Mesenchymal stem cell (in vitro differentiated cells and primary cell): ENCODE data around the gene DLAT. TPM values are rescaled to one million over a fixed set of nuclear protein-coding genes. Genes with fewer than 3 reads are reported as not detected.

Source experiments
- DNase-seq: peaks from one replicate; pipeline ENCODE4 v3.0.0-alpha.2; 2013
- H2AFZ ChIP-seq: one replicate; pipeline ENCODE4 v1.6.1; 2013; ENCODE audit warnings: low read depth, mild to moderate bottlenecking, control low read depth, inconsistent platforms, low read length, moderate library complexity
- H2AK5ac ChIP-seq: 2 replicates; pipeline ENCODE4 v1.6.1; 2013; ENCODE audit warnings: low read length, moderate library complexity, mild to moderate bottlenecking, inconsistent platforms; ENCODE audit not compliant: severe bottlenecking
- H2BK120ac ChIP-seq: one replicate; pipeline ENCODE4 v1.6.1; 2013; ENCODE audit warnings: low read depth, mild to moderate bottlenecking, inconsistent platforms, low read length, moderate library complexity
- H2BK12ac ChIP-seq, 2 experiments: one replicate each; pipeline ENCODE4 v1.6.1; 2013; ENCODE audit warnings: inconsistent platforms in 2 of 2, low read length in 2 of 2, mild to moderate bottlenecking in 2 of 2, moderate library complexity in 2 of 2, control low read depth in 1 of 2
- H2BK15ac ChIP-seq: one replicate; pipeline ENCODE4 v1.6.1; 2013; ENCODE audit warnings: mild to moderate bottlenecking, low read depth, inconsistent platforms; ENCODE audit not compliant: poor library complexity, severe bottlenecking
- H2BK5ac ChIP-seq: 2 replicates; pipeline ENCODE4 v1.6.1; 2013; ENCODE audit warnings: low read depth, mild to moderate bottlenecking, low read length, control low read depth, inconsistent platforms; ENCODE audit not compliant: poor library complexity, severe bottlenecking
- H3K14ac ChIP-seq, 2 experiments: one replicate each; pipeline ENCODE4 v1.6.1; 2013; ENCODE audit warnings: inconsistent platforms in 2 of 2, low read length in 2 of 2, control low read depth in 1 of 2, mild to moderate bottlenecking in 1 of 2, moderate library complexity in 1 of 2
- H3K18ac ChIP-seq, 2 experiments: one replicate each; pipeline ENCODE4 v1.6.1; 2013; ENCODE audit warnings: inconsistent platforms in 2 of 2, low read length in 2 of 2, control low read depth in 1 of 2, low read depth in 1 of 2, mild to moderate bottlenecking in 1 of 2
- H3K23ac ChIP-seq, 2 experiments: one replicate each; pipeline ENCODE4 v1.6.1; 2013; ENCODE audit warnings: inconsistent platforms in 2 of 2, low read length in 2 of 2, mild to moderate bottlenecking in 2 of 2, moderate library complexity in 2 of 2, control low read depth in 1 of 2
- H3K27ac ChIP-seq: 2 replicates; pipeline ENCODE4 v1.5.1; 2013; ENCODE audit warnings: mild to moderate bottlenecking, moderate library complexity, low read length, control low read depth, inconsistent platforms; ENCODE audit not compliant: poor library complexity, severe bottlenecking
- H3K27me3 ChIP-seq, 2 experiments: 2 replicates each; pipeline versions ENCODE4 v1.6.1 to v1.7.0; 2013; ENCODE audit warnings: low read length in 2 of 2, mild to moderate bottlenecking in 2 of 2, moderate library complexity in 2 of 2, control low read depth in 1 of 2, inconsistent platforms in 1 of 2; ENCODE audit not compliant: control insufficient read depth in 1 of 2, insufficient read depth in 1 of 2
- H3K36me3 ChIP-seq, 2 experiments: 2 replicates each; pipeline versions ENCODE4 v1.6.1 to v1.7.0; 2013; ENCODE audit warnings: low read length in 2 of 2, control low read depth in 1 of 2, inconsistent platforms in 1 of 2, low read depth in 1 of 2, mild to moderate bottlenecking in 1 of 2; ENCODE audit not compliant: insufficient read depth in 2 of 2, control insufficient read depth in 1 of 2
- H3K4ac ChIP-seq, 2 experiments: one replicate each; pipeline ENCODE4 v1.6.1; 2013; ENCODE audit warnings: inconsistent platforms in 2 of 2, low read length in 2 of 2, mild to moderate bottlenecking in 2 of 2, moderate library complexity in 2 of 2, control low read depth in 1 of 2, low read depth in 1 of 2
- H3K4me1 ChIP-seq: 2 replicates; pipeline ENCODE4 v1.6.1; 2013; ENCODE audit warnings: low read depth, low read length, control low read depth; ENCODE audit not compliant: control insufficient read depth, insufficient read depth
- H3K4me2 ChIP-seq: 2 replicates; pipeline ENCODE4 v1.6.1; 2013; ENCODE audit warnings: low read length, mild to moderate bottlenecking, inconsistent platforms; ENCODE audit not compliant: poor library complexity, severe bottlenecking
- H3K4me3 ChIP-seq, 2 experiments: 2 replicates each; pipeline versions ENCODE4 v1.5.1 to v1.7.0; 2013; ENCODE audit warnings: low read length in 2 of 2, mild to moderate bottlenecking in 2 of 2, control low read depth in 1 of 2, low read depth in 1 of 2; ENCODE audit not compliant: insufficient read depth in 1 of 2
- H3K79me1 ChIP-seq: replicated peaks from 2 replicates; pipeline ENCODE4 v1.6.1; 2013; ENCODE audit warnings: mild to moderate bottlenecking, control low read depth, low read length, inconsistent platforms; ENCODE audit not compliant: poor library complexity, severe bottlenecking
- H3K9ac ChIP-seq: 2 replicates; pipeline ENCODE4 v1.7.0; 2013; ENCODE audit warnings: mild to moderate bottlenecking, low read length, moderate library complexity
- H3K9me3 ChIP-seq: 2 replicates; pipeline ENCODE4 v1.7.0; 2013; ENCODE audit warnings: mild to moderate bottlenecking, low read length; ENCODE audit not compliant: control insufficient read depth
- H4K8ac ChIP-seq: one replicate; pipeline ENCODE4 v1.6.1; 2013; ENCODE audit warnings: inconsistent platforms, mild to moderate bottlenecking, low read length, moderate library complexity
- H4K91ac ChIP-seq: one replicate; pipeline ENCODE4 v1.6.1; 2013; ENCODE audit warnings: mild to moderate bottlenecking, low read length, inconsistent platforms
- WGBS: methylation state at CpG from one replicate; pipeline ENCODE4 v1.1.7; 2013; ENCODE audit warnings: mixed read lengths; 5-methylcytosine and 5-hydroxymethylcytosine counted together
- polyA plus RNA-seq, 2 experiments: library from polyadenylated mRNA; stranded (reverse); fragments of 200-250 nt; gene quantifications; one replicate each; pipeline ENCODE4 v1.2.3, GENCODE V29; 2013

The DLAT gene
- polyA plus RNA-seq (2013, experiment 1 of 2): 25.9 TPM
- 25.7 TPM for polyA plus RNA-seq (2013, experiment 2 of 2)

DNA sequence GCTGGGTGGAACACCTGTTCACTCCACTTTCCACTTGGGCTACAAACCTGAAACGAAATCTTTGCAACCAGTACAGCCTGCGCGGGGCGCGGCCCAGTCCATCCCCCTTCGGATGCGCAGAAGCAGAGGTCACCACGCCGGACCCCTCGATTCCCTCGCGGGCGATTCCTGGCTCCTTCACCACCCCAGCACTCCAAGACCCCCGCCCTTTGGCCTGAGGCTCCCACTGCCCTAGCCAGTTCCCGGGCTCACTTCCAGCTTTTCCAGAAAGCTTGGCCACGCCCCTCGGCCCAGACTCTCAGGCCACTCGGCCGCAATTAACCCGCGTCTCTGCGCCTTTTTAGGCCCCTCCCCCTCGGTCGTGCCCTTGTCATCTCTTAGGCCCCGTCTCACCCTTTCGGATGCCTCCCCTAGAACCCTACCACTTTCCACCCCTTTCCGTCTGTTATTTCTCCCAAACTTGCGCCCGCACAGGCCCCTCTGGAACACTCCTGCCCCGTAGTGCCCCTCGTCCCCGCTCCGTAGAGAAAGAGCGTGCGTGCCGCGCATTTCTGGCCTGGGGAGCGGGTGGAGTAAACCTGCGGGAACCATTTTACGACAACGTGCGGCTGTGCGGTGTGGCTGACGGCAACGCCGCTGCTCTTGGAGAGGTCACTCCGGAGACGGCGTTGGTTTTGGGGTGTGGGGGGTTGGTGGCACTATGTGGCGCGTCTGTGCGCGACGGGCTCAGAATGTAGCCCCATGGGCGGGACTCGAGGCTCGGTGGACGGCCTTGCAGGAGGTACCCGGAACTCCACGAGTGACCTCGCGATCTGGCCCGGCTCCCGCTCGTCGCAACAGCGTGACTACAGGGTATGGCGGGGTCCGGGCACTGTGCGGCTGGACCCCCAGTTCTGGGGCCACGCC lies at the start of gene DLAT:
DLAT (plus strand) TSS at position 636 of the 906 bp plus-strand sequence; CDS start at position 701, 65 bp downstream.
- H2AFZ ChIP-seq: peak within 1 kb of the TSS; percentile 97
- H4K91ac ChIP-seq: peak within 1 kb of the TSS; percentile 86
- peak within 1 kb of the TSS; percentile 96 to 97 for H3K4ac ChIP-seq
- DNase-seq: peak; percentile 87
- H3K18ac ChIP-seq: peak within 1 kb of the TSS; percentile 40 to 97
- H2BK120ac ChIP-seq: peak within 1 kb of the TSS; percentile 81
- peak within 1 kb of the TSS; percentile 44 for H2BK15ac ChIP-seq
- H3K4me2 ChIP-seq: peak within 1 kb of the TSS; percentile 70
- H3K14ac ChIP-seq: peak within 1 kb of the TSS in 1 of 2 experiments; percentile 94
- H3K27ac ChIP-seq: peak within 1 kb of the TSS; percentile 61
- peak within 1 kb of the TSS; percentile 85 for H4K8ac ChIP-seq
- no peak within 1 kb of the TSS for H2AK5ac ChIP-seq
- peak within 1 kb of the TSS; percentile 23 to 64 for H2BK12ac ChIP-seq
- peak within 1 kb of the TSS; percentile 92 for H3K9ac ChIP-seq
- H3K27me3 ChIP-seq: no peaks in the 10 kb centered on the region
- peak within 1 kb of the TSS in 1 of 2 experiments; percentile 97 for H3K23ac ChIP-seq
- H3K79me1 ChIP-seq: peaks cover 18% of the 10 kb centered on the region
- H3K4me1 ChIP-seq: peaks cover 2% of the 10 kb centered on the region
- WGBS: under 1% methylated on average over 71 of the region's 71 CpGs
- no peak within 1 kb of the TSS for H2BK5ac ChIP-seq
- H3K36me3 ChIP-seq: peaks cover 12 to 42% of the 10 kb centered on the region in 2 experiments
- peak within 1 kb of the TSS; percentile 97 to 98 for H3K4me3 ChIP-seq
- no peaks in the 10 kb centered on the region for H3K9me3 ChIP-seq

DNA sequence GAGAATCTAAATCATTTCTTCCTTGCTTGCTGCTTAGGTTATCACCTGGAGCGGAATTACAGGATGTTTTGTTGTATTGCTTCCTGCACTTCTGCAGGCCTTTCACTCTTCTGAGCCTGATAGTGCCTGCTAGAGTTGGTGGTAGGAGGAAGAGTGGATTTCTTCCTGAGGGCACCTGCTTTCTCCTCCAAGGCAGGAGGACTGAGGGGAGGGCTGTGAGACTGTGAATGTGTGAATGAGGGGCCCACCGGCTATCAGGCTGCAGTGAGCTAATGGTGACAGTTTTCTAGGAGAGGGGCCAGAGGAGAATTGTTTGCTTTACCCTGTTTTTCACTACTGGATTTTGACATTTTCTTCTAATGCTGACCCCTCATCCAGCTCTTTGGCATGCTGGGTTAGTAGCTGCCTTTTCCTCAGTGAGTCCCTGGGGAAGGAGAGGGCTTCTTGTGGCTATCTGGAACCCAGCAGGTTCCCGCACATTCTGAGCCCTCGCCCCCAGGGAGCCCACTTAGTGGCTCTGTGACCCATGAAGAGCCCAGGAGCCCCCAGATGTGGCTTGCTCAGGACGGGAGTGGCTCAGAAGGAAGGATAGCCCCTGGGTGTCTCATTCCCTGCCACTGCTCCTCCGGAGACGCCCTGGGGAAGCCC lies 49.0 kb upstream of the DLAT start:
- no peak overlapping the region for H2BK15ac ChIP-seq
- peaks cover 13 to 15% of the 10 kb centered on the region in 2 experiments for H3K36me3 ChIP-seq
- WGBS: 54% methylated on average over 5 of the region's 7 CpGs
- H3K23ac ChIP-seq: no peak overlapping the region
- peak overlapping the region; percentile 58 for H3K9ac ChIP-seq
- no peaks in the 10 kb centered on the region for H3K27me3 ChIP-seq
- H3K79me1 ChIP-seq: peaks cover 10% of the 10 kb centered on the region
- peak overlapping the region; percentile 48 to 69 for H3K4me3 ChIP-seq
- no peak for DNase-seq
- H3K4me1 ChIP-seq: peaks cover 13% of the 10 kb centered on the region
- H3K14ac ChIP-seq: no peak overlapping the region
- H3K18ac ChIP-seq: peak overlapping the region; percentile 25 to 55
- H3K4ac ChIP-seq: peak overlapping the region in 1 of 2 experiments; percentile 32
- H3K27ac ChIP-seq: peak overlapping the region; percentile 1
- peak overlapping the region in 1 of 2 experiments; percentile 83 for H2BK12ac ChIP-seq
- peak overlapping the region; percentile 99 for H3K4me2 ChIP-seq
- H3K9me3 ChIP-seq: no peaks in the 10 kb centered on the region
- no peak overlapping the region for H2BK120ac ChIP-seq
- H2BK5ac ChIP-seq: no peak overlapping the region
- no peak overlapping the region for H4K91ac ChIP-seq
- no peak overlapping the region for H2AK5ac ChIP-seq
- H2AFZ ChIP-seq: no peak overlapping the region
- peak overlapping the region; percentile 59 for H4K8ac ChIP-seq

DNA sequence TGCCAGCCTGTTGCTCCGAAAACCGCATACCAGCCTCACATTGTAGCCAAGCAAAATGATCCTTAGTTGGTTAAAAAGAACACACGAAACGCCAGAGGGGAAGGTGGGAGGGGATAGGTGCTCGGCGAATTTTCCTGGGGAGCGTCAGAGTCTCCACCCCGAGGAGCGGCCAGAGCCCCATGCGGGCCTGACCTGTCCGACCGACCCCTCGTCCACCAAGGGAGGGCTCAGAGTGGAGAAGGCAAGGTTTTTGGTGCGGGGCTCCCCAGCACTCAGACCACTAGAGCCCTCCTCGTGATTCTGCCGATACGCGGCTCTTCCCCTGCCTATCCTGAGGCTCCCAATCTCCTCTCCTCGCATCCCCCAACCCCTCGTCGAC lies 48.5 kb upstream of the DLAT start:
- H3K9ac ChIP-seq: peak overlapping the region; percentile 58
- peak overlapping the region; percentile 59 for H2BK120ac ChIP-seq
- no peak overlapping the region for H2AK5ac ChIP-seq
- H3K4ac ChIP-seq: peak overlapping the region in 1 of 2 experiments; percentile 32
- no peak for DNase-seq
- peaks cover 15 to 17% of the 10 kb centered on the region in 2 experiments for H3K36me3 ChIP-seq
- no peak overlapping the region for H2AFZ ChIP-seq
- peak overlapping the region; percentile 99 for H3K4me2 ChIP-seq
- peak overlapping the region; percentile 25 to 55 for H3K18ac ChIP-seq
- H3K4me1 ChIP-seq: peaks cover 13% of the 10 kb centered on the region
- H4K91ac ChIP-seq: no peak overlapping the region
- H3K14ac ChIP-seq: no peak overlapping the region
- H4K8ac ChIP-seq: peak overlapping the region; percentile 59
- H3K27me3 ChIP-seq: no peaks in the 10 kb centered on the region
- peak overlapping the region; percentile 1 for H3K27ac ChIP-seq
- no peaks in the 10 kb centered on the region for H3K9me3 ChIP-seq
- WGBS: 6% methylated on average over 11 of the region's 21 CpGs
- peak overlapping the region; percentile 48 to 69 for H3K4me3 ChIP-seq
- peaks cover 10% of the 10 kb centered on the region for H3K79me1 ChIP-seq
- H2BK12ac ChIP-seq: peak overlapping the region in 1 of 2 experiments; percentile 83
- H2BK15ac ChIP-seq: no peak overlapping the region
- H3K23ac ChIP-seq: no peak overlapping the region
- no peak overlapping the region for H2BK5ac ChIP-seq
